Astrocyte (in vitro differentiated cells and primary cell): Measurements from ENCODE around the gene CEP97. TPM values are rescaled to one million over a fixed set of nuclear protein-coding genes. Genes with fewer than 3 reads are reported as not detected.
"Not testable (repeated sequence)": the region's sequence is repeated elsewhere in the genome, so short reads cannot be mapped to it uniquely, and the experiment has no call there.

Source experiments
- DNase-seq: peaks from one replicate; pipeline ENCODE4 v3.0.0-alpha.2; 2010; ENCODE audit warnings: low read depth
- FAIRE-seq: peaks from 2 replicates; lab custom pipeline; 2011; peaks lifted over from hg19 to GRCh38; lab: Jason Lieb, UNC
- H2AFZ ChIP-seq: 2 replicates; pipeline ENCODE4 v1.6.0; 2012; ENCODE audit warnings: low read depth, low read length, inconsistent platforms
- H3K27ac ChIP-seq: 2 replicates; pipeline ENCODE4 v1.5.1; 2011; ENCODE audit warnings: low read depth, low read length, inconsistent platforms
- H3K27me3 ChIP-seq: 2 replicates; pipeline ENCODE4 v1.6.0; 2011; ENCODE audit warnings: low read length, inconsistent platforms; ENCODE audit not compliant: insufficient read depth
- H3K36me3 ChIP-seq: 2 replicates; pipeline ENCODE4 v1.5.1; 2011; ENCODE audit warnings: low read length, inconsistent platforms; ENCODE audit not compliant: insufficient read depth
- H3K4me1 ChIP-seq: 2 replicates; pipeline ENCODE4 v1.5.1; 2011; ENCODE audit warnings: low read length, inconsistent platforms; ENCODE audit not compliant: insufficient read depth
- H3K4me2 ChIP-seq: 2 replicates; pipeline ENCODE4 v1.6.0; 2012; ENCODE audit warnings: low read length, inconsistent platforms
- H3K4me3 ChIP-seq: 2 replicates; pipeline ENCODE4 v1.5.1; 2011; ENCODE audit warnings: low read depth, mild to moderate bottlenecking, low read length, inconsistent platforms; ENCODE audit not compliant: insufficient read depth
- H3K79me2 ChIP-seq: 2 replicates; pipeline ENCODE4 v1.6.0; 2012; ENCODE audit warnings: mild to moderate bottlenecking, low read length, inconsistent platforms; ENCODE audit not compliant: insufficient read depth
- H3K9ac ChIP-seq: 2 replicates; pipeline ENCODE4 v1.6.0; 2012; ENCODE audit warnings: mild to moderate bottlenecking, low read length, inconsistent platforms
- H3K9me3 ChIP-seq: 2 replicates; pipeline ENCODE4 v1.5.1; 2012; ENCODE audit warnings: low read depth, mild to moderate bottlenecking, low read length, inconsistent platforms; ENCODE audit not compliant: insufficient read depth
- H4K20me1 ChIP-seq: 2 replicates; pipeline ENCODE4 v1.6.0; 2012; ENCODE audit warnings: low read length, inconsistent platforms; ENCODE audit not compliant: insufficient read depth
- H3K27ac Mint-ChIP-seq: one replicate; pipeline ENCODE4 v1.8.0; 2021; ENCODE audit warnings: mild to moderate bottlenecking, mixed read lengths; ENCODE audit not compliant: unreplicated experiment
- H3K27me3 Mint-ChIP-seq: one replicate; pipeline ENCODE4 v1.8.0; 2021; ENCODE audit warnings: low read depth, mixed read lengths; ENCODE audit not compliant: unreplicated experiment
- H3K36me3 Mint-ChIP-seq: one replicate; pipeline ENCODE4 v1.8.0; 2021; ENCODE audit warnings: low read depth, mixed read lengths; ENCODE audit not compliant: unreplicated experiment
- H3K4me1 Mint-ChIP-seq: one replicate; pipeline ENCODE4 v1.8.0; 2021; ENCODE audit warnings: low read depth, mixed read lengths; ENCODE audit not compliant: unreplicated experiment
- H3K4me3 Mint-ChIP-seq: one replicate; pipeline ENCODE4 v1.8.0; 2021; ENCODE audit warnings: mild to moderate bottlenecking, moderate library complexity, mixed read lengths; ENCODE audit not compliant: unreplicated experiment
- H3K9me3 Mint-ChIP-seq: one replicate; pipeline ENCODE4 v1.8.0; 2021; ENCODE audit warnings: mild to moderate bottlenecking, mixed read lengths; ENCODE audit not compliant: unreplicated experiment
- CTCF ChIP-seq: IDR thresholded peaks from 2 replicates; pipeline ENCODE4 v1.5.1; 2011; ENCODE audit warnings: low read depth, mild to moderate bottlenecking, inconsistent platforms, low read length, moderate library complexity; ENCODE audit not compliant: insufficient read depth
- EZH2 ChIP-seq: IDR thresholded peaks from 2 replicates; pipeline ENCODE4 v1.6.1; 2012; ENCODE audit warnings: mild to moderate bottlenecking, low read length, inconsistent platforms; ENCODE audit not compliant: insufficient read depth
- total RNA-seq: library from RNA; stranded (reverse); gene quantifications from 2 replicates; pipeline ENCODE4 v1.2.1, GENCODE V29; 2021

Gene CEP97
- total RNA-seq, 1 donor from 2014 or later: 11.5 TPM

- Histone ChIP-seq H3K79me2 (no peaks in the 10 kb centered on the region), H3K4me3 (no peak overlapping the region), H3K4me2 (no peak overlapping the region), H3K9ac (no peak overlapping the region), H3K27ac (no peak overlapping the region), H3K4me1 (no peaks in the 10 kb centered on the region), H2AFZ (no peak overlapping the region), H3K27me3 (no peaks in the 10 kb centered on the region), H3K36me3 (no peaks in the 10 kb centered on the region), H4K20me1 (no peaks in the 10 kb centered on the region), H3K9me3 (no peaks in the 10 kb centered on the region)
- H3K9me3 Mint-ChIP-seq: peaks cover 2% of the 10 kb centered on the region
- no peaks in the 10 kb centered on the region for H3K27me3 Mint-ChIP-seq
- peaks cover 8% of the 10 kb centered on the region for H3K36me3 Mint-ChIP-seq
- no peak overlapping the region for H3K27ac Mint-ChIP-seq
- DNase-seq (no peak), FAIRE-seq (peak; percentile 49)
- no peaks in the 10 kb centered on the region for H3K4me1 Mint-ChIP-seq
- H3K4me3 Mint-ChIP-seq: no peak overlapping the region
- TF ChIP-seq EZH2: no peak
- TF ChIP-seq CTCF: no peak
Observed at GRCh38 chr3:101744811-101745210, 20.4 kb downstream of the CEP97 start.

DNA sequence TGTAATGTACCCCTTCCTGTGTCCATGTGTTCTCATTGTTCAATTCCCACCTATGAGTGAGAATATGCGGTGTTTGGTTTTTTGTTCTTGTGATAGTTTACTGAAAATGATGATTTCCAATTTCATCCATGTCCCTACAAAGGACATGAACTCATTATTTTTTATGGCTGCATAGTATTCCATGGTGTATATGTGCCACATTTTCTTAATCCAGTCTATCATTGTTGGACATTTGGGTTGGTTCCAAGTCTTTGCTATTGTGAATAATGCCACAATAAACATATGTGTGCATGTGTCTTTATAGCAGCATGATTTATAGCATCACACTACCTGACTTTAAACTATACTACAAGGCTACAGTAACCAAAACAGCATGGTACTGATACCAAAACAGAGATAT lies 21.5 kb downstream of the CEP97 start:
- not testable (repeated sequence) for FAIRE-seq
- peaks cover 10% of the 10 kb centered on the region for H3K36me3 Mint-ChIP-seq

DNA sequence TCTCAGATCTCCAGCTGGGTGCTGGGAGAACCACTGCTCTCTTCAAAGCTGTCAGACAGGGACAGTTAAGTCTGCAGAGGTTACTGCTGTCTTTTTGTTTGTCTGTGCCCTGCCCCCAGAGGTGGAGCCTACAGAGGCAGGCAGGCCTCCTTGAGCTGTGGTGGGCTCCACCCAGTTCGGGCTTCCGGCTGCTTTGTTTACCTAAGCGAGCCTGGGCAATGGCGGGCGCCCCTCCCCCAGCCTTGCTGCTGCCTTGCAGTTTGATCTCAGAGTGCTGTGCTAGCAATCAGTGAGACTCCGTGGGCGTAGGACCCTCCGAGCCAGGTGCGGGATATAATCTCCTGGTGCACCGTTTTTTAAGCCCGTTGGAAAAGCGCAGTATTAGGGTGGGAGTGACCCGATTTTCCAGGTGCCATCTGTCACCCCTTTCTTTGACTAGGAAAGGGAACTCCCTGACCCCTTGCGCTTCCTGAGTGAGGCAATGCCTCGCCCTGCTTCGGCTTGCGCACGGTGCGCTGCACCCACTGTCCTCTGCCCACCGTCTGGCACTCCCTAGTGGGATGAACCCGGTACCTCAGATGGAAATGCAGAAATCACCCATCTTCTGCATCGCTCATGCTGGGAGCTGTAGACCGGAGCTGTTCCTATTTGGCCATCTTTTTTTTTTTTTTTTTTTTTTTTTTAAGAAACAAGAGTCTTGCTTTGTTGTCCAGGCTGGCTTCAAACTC lies 29.1 kb downstream of the CEP97 start:
- H3K79me2 ChIP-seq, DNase-seq, H3K27me3 Mint-ChIP-seq, H3K27me3 ChIP-seq, H3K9me3 ChIP-seq, H3K9ac ChIP-seq, H3K4me1 ChIP-seq, H3K27ac Mint-ChIP-seq, H3K4me1 Mint-ChIP-seq, H2AFZ ChIP-seq, FAIRE-seq, H3K27ac ChIP-seq, H3K4me3 ChIP-seq, H3K4me2 ChIP-seq, H3K4me3 Mint-ChIP-seq, H4K20me1 ChIP-seq: not testable (repeated sequence)
- peaks cover 18% of the 10 kb centered on the region for H3K36me3 ChIP-seq
- Mint-ChIP-seq H3K9me3 (peaks cover 14% of the 10 kb centered on the region), H3K36me3 (peaks cover 29% of the 10 kb centered on the region)

More for the DNA sequence above, 21.5 kb downstream of the CEP97 start:
- not testable (repeated sequence) for H3K27ac Mint-ChIP-seq, H3K9me3 ChIP-seq, H3K4me3 ChIP-seq, H3K4me3 Mint-ChIP-seq, H3K4me1 Mint-ChIP-seq, H3K27me3 Mint-ChIP-seq, H2AFZ ChIP-seq, H3K79me2 ChIP-seq, DNase-seq, H3K4me2 ChIP-seq, H3K4me1 ChIP-seq, H3K9me3 Mint-ChIP-seq, H3K27ac ChIP-seq, H3K9ac ChIP-seq, H3K27me3 ChIP-seq, H4K20me1 ChIP-seq, H3K36me3 ChIP-seq
